HTERT RPE-1 (cell line): ENCODE results near the gene SRPK2.
"Not testable (repeated sequence)": the region's sequence is repeated elsewhere in the genome, so short reads cannot be mapped to it uniquely, and the experiment has no call there.

Source experiments
- in situ Hi-C: fragments of 300-500 bp; cut with MboI; formaldehyde crosslinking; loops from 4 replicates; pipeline ENCODE4 v1.14.3; 2020; ENCODE audit warnings: low sequenced_read_pairs

SRPK2 gene

GRCh38 chr7:105268511-105269392, 120.0 kb downstream of the SRPK2 start:
- in situ Hi-C loops, result no loop called here

DNA sequence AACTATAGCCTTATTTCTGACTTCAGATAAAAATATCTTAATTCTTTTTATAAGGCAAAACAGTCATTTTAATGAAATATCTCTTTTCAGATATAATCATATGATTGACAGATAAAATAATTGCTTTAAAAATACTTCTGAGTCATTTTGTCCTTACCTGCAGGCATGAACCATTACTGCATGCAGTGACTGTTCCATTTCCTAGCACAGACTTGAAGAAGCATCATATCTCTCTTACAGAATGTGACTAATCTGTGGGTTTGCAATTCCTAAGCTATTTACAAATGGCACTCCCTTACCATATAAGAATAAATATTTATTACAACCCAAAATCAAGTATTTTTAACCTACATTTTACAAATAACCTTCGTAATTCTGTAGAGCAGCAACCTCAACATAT, 120.7 kb downstream of the SRPK2 start:
- in situ Hi-C loops, result no loop called here

- in situ Hi-C loops, result no loop called here
Measured at GRCh38 chr7:105267244-105267643, 121.5 kb downstream of the SRPK2 start.

- in situ Hi-C loops, result no loop called here
Measured at GRCh38 chr7:105264707-105265106, 124.0 kb downstream of the SRPK2 start.

GRCh38 chr7:105261689-105262088, 127.0 kb downstream of the SRPK2 start:
- in situ Hi-C loops, result no loop called here

DNA sequence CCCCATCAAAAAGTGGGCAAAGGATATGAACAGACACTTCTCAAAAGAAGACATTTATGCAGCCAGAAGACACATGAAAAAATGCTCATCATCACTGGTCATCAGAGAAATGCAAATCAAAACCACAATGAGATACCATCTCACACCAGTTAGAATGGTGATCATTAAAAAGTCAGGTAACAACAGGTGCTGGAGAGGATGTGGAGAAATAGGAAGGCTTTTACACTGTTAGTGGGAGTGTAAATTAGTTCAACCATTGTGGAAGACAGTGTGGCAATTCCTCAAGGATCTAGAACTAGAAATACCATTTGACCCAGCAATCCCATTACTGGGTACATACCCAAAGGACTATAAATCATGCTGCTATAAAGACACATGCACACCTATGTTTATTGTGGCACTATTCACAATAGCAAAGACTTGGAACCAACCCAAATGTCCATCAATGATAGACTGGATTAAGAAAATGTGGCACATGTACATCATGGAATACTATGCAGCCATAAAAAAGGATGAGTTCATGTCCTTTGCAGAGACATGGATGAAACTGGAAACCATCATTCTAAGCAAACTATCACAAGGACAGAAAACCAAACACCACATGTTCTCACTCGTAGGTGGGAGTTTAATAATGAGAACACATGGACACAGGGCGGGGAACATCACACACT, 128.4 kb downstream of the SRPK2 start:
- in situ Hi-C loops, result not testable (repeated sequence)

GRCh38 chr7:105258919-105259318, 129.8 kb downstream of the SRPK2 start:
- in situ Hi-C loops, result not testable (repeated sequence)

DNA sequence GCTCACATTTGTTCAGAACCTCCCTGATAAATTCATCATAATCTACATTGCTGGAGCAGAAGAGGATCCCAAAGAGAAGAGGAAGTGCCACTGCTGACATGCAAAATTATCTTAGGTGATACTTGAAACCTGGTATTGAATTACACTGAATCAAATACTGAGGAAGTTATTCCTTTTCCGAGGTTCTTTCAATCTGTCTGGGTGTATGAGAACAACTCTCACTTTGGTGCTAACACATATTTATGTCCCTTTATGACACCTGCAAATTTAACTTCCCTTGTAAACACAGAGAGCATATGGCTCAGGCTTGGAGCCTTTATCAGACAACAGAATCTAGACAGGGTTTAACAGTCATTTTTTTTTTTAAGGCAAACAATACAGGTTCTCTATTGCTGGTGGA, 131.4 kb downstream of the SRPK2 start:
- in situ Hi-C loops, result no loop called here

DNA sequence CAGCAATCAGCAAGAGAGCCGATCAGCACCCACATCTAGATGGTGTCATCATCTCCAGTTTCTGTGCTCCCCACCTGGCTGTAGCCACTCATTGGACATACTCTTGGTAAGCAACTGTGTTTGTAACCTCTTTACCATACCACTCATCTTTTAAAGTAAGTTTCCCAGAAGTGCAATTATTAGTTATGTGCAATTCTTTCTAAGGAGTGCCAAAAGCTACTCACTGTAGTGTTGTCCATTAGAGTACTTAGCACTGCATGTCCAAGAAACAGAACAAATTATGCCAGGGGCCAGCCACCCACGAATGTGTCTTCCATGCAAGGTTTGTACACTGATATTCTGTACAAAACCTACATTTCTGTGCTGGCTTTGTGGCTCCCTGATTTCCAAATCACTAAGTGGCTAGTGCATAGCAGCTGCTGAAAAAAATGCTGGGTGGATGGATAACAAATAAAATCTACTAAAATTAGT, 131.9 kb downstream of the SRPK2 start:
- in situ Hi-C loops, result no loop called here

DNA sequence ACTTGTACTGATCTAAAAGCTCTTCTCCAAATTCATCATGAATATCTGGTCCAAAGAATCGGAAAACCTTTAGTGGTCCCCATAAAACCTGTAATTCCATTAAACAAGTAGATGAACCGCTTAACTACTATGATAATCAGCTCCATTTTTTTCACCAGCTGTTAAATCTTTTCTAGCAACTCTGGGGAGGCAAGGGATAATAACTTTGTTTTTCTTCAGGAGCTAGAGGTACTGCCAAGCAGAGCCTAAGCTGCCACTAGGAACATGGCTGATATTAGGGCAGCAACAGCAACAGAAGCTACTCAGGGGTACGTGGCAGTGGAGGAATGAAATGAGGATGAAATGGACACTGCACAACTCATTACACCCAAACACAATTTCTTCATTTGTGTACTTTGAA, 138.0 kb downstream of the SRPK2 start:
- in situ Hi-C loops, result no loop called here

DNA sequence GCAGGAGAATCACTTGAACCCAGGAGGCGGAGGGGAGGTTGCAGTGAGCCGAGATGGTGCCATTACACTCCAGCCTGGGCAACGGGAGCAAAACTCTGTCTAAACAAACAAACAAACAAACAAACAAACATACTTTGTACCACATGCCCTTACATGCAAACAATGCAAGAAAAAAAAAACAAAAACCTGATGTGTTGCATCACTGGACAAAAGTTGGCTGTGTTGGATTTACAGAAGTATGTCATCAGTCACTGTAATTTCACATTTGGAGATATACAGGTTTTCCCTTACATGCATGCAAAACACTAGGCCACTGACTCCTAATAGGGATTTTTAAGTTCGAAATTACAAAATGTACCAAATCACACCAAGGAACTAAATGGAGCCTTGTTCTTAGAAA, 138.5 kb downstream of the SRPK2 start:
- in situ Hi-C loops, result no loop called here

DNA sequence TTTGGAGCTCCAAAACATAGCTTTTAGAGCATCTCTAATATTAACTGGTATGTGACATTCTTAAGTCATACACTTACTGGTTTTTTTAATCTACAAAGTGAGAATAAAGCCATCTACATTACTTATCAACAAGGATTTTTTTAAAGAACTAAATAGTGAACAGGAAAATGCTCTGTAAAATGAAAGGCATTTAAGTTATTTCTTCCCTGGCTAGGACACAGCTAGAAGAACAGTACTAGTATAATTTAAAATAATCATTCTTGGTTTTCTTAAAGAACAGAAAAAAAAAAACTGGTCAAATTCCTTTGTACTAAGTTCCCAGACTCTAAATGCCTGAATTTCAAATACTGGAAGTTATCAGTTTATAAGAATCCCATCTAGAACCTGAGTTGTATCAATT, 139.5 kb downstream of the SRPK2 start:
- in situ Hi-C loops, result no loop called here

DNA sequence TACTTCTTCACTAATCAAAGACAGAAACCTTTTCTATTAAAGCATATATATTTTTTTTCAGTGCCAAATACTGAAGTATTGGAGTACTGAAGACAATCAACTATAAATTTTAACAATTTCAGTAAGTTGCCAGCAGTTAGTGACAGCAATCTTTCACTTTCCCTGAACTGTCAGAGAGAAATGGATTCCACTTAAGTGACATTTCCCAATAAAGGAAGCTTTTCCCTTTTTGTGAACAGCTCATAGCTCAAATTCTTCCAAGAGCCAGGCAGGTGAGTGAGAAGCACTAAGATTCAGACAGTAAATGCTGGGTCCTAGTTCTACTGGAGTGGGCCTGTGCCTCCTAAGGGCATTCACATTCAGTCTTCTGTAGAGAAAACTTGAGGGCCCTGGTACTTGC, 142.0 kb downstream of the SRPK2 start:
- in situ Hi-C loops, result no loop called here

DNA sequence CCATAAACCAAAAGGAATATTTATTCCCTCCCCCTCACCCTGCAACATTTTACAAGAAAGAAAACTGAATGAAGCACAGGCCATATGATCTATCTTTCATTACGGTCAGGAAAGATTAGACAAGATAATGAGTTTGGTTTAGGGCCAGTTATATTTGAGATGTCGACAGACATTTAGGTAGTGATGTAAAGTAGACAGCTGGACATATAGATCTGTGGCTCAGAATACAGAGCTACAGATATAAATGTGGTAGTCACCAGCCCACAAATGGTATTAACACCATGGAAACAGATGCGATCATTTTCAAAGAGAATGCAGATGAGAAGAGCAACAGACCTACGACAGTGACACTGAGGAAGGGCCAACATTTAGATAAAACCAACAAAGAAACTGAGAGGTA, 142.5 kb downstream of the SRPK2 start:
- in situ Hi-C loops, result no loop called here

DNA sequence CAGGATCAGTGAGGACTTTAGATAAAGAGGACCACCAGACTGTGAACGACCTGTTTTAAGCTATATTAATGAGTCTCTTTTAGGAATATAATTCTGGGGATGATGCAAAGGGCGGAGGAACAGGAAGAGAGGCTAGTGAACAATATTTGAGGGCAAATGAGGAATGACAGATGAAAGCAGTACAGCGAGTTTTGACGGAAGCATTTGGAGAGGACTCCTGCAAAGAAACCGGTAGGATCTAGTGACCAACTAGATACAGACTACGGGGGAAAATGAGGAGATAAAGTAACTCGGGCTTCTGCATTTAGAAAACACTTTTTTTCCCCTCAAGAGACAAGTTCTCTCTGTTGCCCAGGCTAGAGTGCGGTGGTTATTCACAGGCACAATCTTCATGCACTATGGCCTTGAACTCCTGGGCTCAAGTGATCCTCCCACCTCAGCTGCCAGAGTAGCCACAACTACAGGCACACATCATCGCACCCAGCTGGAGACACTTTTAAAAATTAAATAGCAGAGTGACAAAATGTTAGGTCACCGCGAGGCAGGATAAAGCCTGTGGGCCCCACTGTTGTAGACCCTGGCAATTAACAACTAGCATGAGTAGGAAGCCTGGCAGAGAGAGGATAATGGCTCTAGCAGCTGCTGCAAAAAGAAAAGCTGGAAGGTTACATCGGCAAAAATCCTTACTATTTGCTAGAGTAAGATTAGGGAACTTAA, 143.2 kb downstream of the SRPK2 start:
- in situ Hi-C loops, result no loop called here

GRCh38 chr7:105244594-105244993, 144.1 kb downstream of the SRPK2 start:
- in situ Hi-C loops, result no loop called here

- in situ Hi-C loops, result no loop called here
Measured at GRCh38 chr7:105241198-105241597, 147.5 kb downstream of the SRPK2 start.

DNA sequence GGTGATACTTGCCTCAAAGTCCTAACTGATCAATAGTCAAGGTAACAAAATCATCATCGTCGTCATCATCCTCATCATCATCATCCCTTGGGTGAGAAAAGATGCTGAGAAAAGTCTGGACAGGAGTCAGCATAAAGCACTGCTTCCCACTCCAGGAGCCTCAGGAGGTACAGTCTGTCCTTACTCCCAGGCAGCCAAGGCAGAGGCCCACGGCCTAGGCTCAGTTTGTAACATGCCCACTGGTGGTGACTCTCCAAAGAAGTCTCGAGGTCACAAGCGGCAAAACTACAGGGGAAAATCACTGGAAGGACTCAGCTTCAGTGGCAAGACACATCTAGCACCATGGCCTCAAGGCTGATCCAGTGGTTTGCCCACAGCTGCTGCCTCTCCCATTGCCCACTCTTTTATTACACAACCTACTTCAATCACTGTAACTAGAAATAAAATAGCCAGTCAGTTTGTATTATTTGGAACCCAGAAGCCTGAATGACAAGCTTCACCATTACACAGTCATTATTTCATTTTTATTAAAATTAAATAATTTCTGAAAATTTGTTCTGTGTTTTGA, 150.4 kb downstream of the SRPK2 start:
- in situ Hi-C loops, result no loop called here

DNA sequence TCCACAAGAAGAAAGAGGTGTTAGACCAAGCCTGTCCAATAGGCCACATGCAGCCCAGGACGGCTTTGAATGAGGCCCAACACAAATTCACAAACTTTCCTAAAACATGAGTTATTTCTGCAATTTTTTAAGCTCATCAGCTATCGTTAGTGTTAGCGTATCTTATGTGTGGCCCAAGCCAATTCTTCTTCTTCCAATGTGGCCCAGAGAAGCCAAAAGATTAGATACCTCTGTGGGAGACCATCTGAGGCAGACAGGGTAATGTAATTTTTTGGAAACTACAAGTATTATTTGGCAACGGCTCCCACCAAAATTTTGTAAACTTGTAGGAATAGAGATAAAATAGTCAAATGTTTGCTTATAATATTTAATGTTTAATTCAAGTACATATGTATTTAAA, 153.8 kb downstream of the SRPK2 start:
- in situ Hi-C loops, result no loop called here

DNA sequence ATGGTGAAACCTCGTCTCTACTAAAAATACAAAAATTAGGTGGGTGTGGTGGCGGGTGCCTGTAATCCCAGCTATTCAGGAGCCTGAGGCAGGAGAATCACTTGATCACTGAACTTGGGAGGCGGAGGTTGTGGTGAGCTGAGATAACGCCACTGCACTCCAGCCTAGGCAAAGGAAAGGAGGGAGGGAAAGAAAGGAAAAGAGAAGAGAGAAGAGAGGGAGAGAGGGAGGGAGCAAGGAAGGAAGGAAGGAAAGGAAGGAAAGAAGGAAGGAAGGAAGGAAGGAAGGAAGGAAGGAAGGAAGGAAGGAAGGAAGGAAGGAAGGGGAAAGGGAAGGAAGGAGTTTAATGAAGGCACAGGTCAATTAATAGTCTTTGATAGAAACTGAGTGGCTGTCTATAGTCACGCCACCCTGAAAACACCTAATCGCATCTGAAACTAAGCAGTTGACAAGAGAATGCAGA, 155.9 kb downstream of the SRPK2 start:
- in situ Hi-C loops, result not testable (repeated sequence)

GRCh38 chr7:105230486-105230885, 158.2 kb downstream of the SRPK2 start:
- in situ Hi-C loops, result no loop called here
